Lung (tissue), 12 donors: ENCODE results near the gene BLVRA. TPM values are rescaled to one million over a fixed set of nuclear protein-coding genes. Genes with fewer than 3 reads are reported as not detected.
"Not testable (repeated sequence)": the region's sequence is repeated elsewhere in the genome, so short reads cannot be mapped to it uniquely, and the experiment has no call there.

Experiments
- ATAC-seq: fragments of 200-7000 bp; cut with Tn5 transposase; one replicate; pipeline ENCODE4 v1.9.1; 2020; ENCODE audit warnings: moderate number of reproducible peaks; ENCODE audit not compliant: insufficient read depth, low FRiP score
- DNase-seq, 3 donors: peaks; one replicate each; pipeline ENCODE4 v3.0.0-alpha.2; 2013 to 2017
- H3K27ac ChIP-seq, 2 donors: one replicate each; pipeline ENCODE4 v1.5.1; 2013; ENCODE audit warnings: mild to moderate bottlenecking in 2 of 2, moderate library complexity in 2 of 2, control low read depth in 1 of 2, inconsistent platforms in 1 of 2, low read depth in 1 of 2, low read length in 1 of 2
- H3K27me3 ChIP-seq, 3 donors: one replicate each; pipeline ENCODE4 v1.5.1; 2013; ENCODE audit warnings: low read length in 2 of 3; ENCODE audit not compliant: control insufficient read depth in 3 of 3, insufficient read depth in 3 of 3
- H3K36me3 ChIP-seq, 4 donors: one replicate each; pipeline ENCODE4 v1.5.1; 2013; ENCODE audit warnings: low read length in 4 of 4, mild to moderate bottlenecking in 1 of 4, moderate library complexity in 1 of 4; ENCODE audit not compliant: control insufficient read depth in 4 of 4, insufficient read depth in 4 of 4
- H3K4me1 ChIP-seq, 5 donors: one replicate each; pipeline ENCODE4 v1.5.1; 2013; ENCODE audit warnings: low read length in 5 of 5, mild to moderate bottlenecking in 2 of 5, moderate library complexity in 1 of 5; ENCODE audit not compliant: control insufficient read depth in 5 of 5, insufficient read depth in 5 of 5
- H3K4me3 ChIP-seq: one replicate; pipeline ENCODE4 v1.5.1; 2013; ENCODE audit warnings: mild to moderate bottlenecking, control low read depth, moderate library complexity
- H3K9ac ChIP-seq, 2 donors: one replicate each; pipeline ENCODE4 v1.5.1; 2013; ENCODE audit warnings: low read length in 2 of 2, control low read depth in 1 of 2; ENCODE audit not compliant: insufficient read depth in 1 of 2
- H3K9me3 ChIP-seq, 4 donors: one replicate each; pipeline ENCODE4 v1.5.1; 2013; ENCODE audit warnings: low read length in 3 of 4, mild to moderate bottlenecking in 1 of 4, moderate library complexity in 1 of 4; ENCODE audit not compliant: control insufficient read depth in 4 of 4, insufficient read depth in 3 of 4
- WGBS, 2 donors: extraction: QIAGEN DNeasy Blood & Tissue Kit; methylation state at CpG; one replicate each; pipeline ENCODE4 v1.1.7; 2013; 5-methylcytosine and 5-hydroxymethylcytosine counted together
- polyA plus RNA-seq, 2 donors: library from polyadenylated mRNA; stranded (reverse); fragments of 200-250 nt; gene quantifications; one replicate each; pipeline ENCODE4 v1.2.1, GENCODE V29; 2013
- total RNA-seq, 2 donors: library from RNA; depleted of rRNA in 1 of 2; stranded (reverse); fragments of >200 nt in 1 of 2; gene quantifications; one replicate each; pipeline ENCODE4 v1.2.1, GENCODE V29; 2014 to 2021
- TF ChIP-seq, protein P1 (sequence below): IDR thresholded peaks from 2 replicates; pipeline ENCODE4 v1.5.1; 2012; ENCODE audit warnings: mild to moderate bottlenecking; ENCODE audit errors: control extremely low read depth, extremely low read depth
- donor health status: control.
- donor health status: control.
- donor health status: Bipolar disorder and iron deficiency.
- donor health status: healthy.
- donor health status: DM: yes; HTN: yes; CAD: no.

The BLVRA gene
- total and polyA plus RNA-seq, 4 donors, result 25.9 to 143 (median 97.1) TPM

DNA sequence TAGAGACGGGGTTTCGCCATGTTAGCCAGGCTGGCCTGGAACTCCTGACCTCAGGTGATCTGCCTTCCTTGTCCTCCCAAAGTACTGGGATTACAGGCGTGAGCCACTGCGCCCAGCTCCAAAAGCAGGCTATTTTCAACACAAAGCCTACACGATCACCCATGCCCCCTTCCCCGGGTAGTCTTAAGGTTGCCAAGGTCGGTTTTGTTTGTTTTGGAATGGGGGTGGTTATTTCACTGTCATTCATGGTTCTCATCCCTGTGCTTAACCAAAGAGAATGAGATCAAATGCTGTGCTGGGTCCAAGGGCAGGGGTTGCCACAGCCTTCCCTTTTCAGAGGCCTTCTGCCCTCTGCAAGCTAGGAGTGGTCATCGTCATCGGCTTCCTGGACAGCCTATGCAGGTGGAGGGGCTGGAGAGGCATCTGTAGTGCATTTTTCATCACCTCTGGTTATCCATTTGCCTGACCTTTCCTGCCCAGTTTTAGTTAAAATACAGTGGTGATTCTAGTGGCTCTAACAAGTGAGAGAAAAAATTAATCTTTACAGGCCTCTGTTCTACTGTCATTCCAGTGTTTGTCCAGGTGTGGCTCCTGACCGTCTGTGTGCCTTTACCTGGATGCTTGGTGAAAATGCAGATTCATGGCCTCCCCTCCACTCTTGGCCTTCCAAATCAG is 11.4 kb downstream of the BLVRA start:
- Histone ChIP-seq H3K27ac (no peak overlapping the region), H3K27me3 (no peaks in the 10 kb centered on the region), H3K4me3 (no peak overlapping the region), H3K4me1 (peaks cover 0 to 2% (median 0%) of the 10 kb centered on the region in 5 donors), H3K36me3 (peaks cover 0 to 10% (median 7%) of the 10 kb centered on the region in 4 donors), H3K9ac (no peak overlapping the region), H3K9me3 (no peaks in the 10 kb centered on the region)
- TF ChIP-seq, protein P1, sequence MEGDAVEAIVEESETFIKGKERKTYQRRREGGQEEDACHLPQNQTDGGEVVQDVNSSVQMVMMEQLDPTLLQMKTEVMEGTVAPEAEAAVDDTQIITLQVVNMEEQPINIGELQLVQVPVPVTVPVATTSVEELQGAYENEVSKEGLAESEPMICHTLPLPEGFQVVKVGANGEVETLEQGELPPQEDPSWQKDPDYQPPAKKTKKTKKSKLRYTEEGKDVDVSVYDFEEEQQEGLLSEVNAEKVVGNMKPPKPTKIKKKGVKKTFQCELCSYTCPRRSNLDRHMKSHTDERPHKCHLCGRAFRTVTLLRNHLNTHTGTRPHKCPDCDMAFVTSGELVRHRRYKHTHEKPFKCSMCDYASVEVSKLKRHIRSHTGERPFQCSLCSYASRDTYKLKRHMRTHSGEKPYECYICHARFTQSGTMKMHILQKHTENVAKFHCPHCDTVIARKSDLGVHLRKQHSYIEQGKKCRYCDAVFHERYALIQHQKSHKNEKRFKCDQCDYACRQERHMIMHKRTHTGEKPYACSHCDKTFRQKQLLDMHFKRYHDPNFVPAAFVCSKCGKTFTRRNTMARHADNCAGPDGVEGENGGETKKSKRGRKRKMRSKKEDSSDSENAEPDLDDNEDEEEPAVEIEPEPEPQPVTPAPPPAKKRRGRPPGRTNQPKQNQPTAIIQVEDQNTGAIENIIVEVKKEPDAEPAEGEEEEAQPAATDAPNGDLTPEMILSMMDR, result no peak
- ATAC-seq (peak; percentile 44), DNase-seq (no peak)
- 82 to 85% methylated on average over 10 of the region's 10 CpGs for WGBS, 2 donors

DNA sequence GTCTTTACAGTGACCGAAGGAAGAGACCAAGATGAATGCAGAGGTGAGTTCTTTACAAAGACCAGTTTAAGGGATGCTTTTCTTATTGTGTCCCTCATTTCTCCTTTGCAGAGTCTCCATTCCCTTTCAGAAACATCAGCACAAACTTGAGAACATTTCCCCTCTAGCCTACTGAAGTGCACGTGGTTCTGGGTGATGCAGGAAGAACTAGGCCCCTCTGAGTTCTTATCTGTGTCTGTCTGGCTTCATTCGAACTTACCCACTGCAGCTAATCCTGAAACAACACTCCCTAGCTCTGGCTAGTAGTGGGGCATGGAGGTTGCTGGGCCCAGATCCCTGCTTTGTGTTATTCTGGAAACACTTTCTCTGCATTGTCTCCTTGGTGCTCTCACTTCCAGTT is 12.6 kb downstream of the BLVRA start:
- peaks cover 0 to 2% (median 0%) of the 10 kb centered on the region in 5 donors for H3K4me1 ChIP-seq
- H3K27ac ChIP-seq, result no peak overlapping the region
- 57 to 58% methylated on average over 3 of the region's 3 CpGs for WGBS, 2 donors
- DNase-seq (no peak), ATAC-seq (no peak)
- H3K9me3 ChIP-seq, result no peaks in the 10 kb centered on the region
- no peak overlapping the region for H3K9ac ChIP-seq
- peaks cover 0 to 10% (median 7%) of the 10 kb centered on the region in 4 donors for H3K36me3 ChIP-seq
- no peak overlapping the region for H3K4me3 ChIP-seq
- TF ChIP-seq, protein P1, result no peak
- H3K27me3 ChIP-seq, result no peaks in the 10 kb centered on the region

DNA sequence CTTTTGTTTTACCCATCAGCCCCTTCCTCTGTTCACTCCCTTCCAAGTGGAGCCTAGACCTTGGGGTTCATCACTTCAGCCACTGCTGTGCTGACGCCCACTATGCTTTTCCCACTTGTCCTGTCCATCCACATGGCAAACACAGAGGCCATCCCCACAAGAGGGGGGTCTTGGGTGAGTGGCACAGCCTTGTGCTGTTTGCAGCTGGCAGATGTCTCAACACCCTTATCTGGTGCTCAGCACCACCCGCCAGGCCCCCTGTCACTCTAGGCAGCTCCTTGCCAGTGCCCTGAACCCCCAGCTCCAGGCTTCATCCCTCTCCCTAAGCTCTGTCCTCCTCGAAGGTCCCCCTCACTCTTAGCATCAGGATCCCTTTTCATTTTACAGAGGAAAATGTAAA is 13.1 kb downstream of the BLVRA start:
- Histone ChIP-seq H3K27ac (no peak overlapping the region), H3K9ac (no peak overlapping the region), H3K36me3 (peaks cover 0 to 10% (median 7%) of the 10 kb centered on the region in 4 donors), H3K27me3 (no peaks in the 10 kb centered on the region), H3K9me3 (no peaks in the 10 kb centered on the region), H3K4me3 (no peak overlapping the region), H3K4me1 (peaks cover 0 to under 1% (median 0%) of the 10 kb centered on the region in 5 donors)
- TF ChIP-seq, protein P1, result no peak
- 80 to 88% methylated on average over 3 of the region's 3 CpGs for WGBS, 2 donors
- no peak for ATAC-seq
- DNase-seq, result no peak

DNA sequence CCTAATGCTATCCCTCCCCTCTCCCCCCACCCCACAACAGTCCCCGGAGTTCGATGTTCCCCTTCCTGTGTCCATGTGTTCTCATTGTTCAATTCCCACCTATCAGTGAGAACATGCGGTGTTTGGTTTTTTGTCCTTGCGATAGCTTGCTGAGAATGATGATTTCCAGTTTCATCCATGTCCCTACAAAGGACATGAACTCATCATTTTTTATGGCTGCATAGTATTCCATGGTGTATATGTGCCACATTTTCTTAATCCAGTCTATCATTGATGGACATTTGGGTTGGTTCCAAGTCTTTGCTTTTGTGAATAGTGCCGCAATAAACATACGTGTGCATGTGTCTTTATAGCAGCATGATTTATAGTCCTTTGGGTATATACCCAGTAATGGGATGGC is 14.8 kb downstream of the BLVRA start:
- not testable (repeated sequence) for ATAC-seq, H3K36me3 ChIP-seq, H3K27ac ChIP-seq, H3K9ac ChIP-seq, H3K4me3 ChIP-seq, DNase-seq, H3K9me3 ChIP-seq, H3K4me1 ChIP-seq, H3K27me3 ChIP-seq
- WGBS, 2 donors, result 96% methylated on average over 4 of the region's 6 CpGs

DNA sequence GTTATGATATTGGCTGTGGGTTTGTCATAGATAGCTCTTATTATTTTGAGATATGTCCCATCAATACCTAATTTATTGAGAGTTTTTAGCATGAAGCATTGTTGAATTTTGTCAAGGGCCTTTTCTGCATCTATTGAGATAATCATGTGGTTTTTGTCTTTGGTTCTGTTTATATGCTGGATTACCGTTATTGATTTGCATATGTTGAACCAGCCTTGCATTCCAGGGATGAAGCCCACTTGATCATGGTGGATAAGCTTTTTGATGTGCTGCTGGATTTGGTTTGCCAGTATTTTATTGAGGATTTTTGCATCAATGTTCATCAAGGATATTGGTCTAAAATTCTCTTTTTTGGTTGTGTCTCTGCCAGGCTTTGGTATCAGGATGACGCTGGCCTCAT is 16.8 kb downstream of the BLVRA start:
- not testable (repeated sequence) for H3K4me1 ChIP-seq, ATAC-seq, H3K9me3 ChIP-seq, H3K36me3 ChIP-seq, H3K27ac ChIP-seq, H3K4me3 ChIP-seq, DNase-seq, H3K9ac ChIP-seq, H3K27me3 ChIP-seq
- 98% methylated on average over 2 of the region's 2 CpGs for WGBS, 2 donors

DNA sequence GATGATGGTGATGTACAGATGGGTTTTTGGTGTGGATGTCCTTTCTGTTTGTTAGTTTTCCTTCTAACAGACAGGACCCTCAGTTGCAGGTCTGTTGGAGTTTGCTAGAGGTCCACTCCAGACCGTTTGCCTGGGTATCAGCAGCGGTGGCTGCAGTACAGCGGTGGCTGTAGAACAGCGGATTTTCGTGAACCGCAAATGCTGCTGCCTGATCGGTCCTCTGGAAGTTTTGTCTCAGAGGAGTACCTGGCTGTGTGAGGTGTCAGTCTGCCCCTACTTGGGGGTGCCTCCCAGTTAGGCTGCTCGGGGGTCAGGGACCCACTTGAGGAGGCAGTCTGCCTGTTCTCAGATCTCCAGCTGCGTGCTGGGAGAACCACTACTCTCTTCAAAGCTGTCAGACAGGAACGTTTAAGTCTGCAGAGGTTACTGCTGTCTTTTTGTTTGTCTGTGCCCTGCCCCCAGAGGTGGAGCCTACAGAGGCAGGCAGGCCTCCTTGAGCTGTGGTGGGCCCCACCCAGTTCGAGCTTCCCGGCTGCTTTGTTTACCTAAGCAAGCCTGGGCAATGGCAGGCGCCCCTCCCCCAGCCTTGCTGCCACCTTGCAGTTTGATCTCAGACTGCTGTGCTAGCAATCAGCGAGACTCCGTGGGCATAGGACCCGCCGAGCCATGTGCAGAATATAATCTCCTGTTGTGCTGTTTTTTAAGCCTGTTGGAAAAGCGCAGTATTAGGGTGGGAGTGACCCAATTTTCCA is 20.0 kb downstream of the BLVRA start:
- H3K9me3 ChIP-seq, H3K4me3 ChIP-seq, DNase-seq, H3K27me3 ChIP-seq, H3K36me3 ChIP-seq, H3K9ac ChIP-seq, H3K27ac ChIP-seq, ATAC-seq: not testable (repeated sequence)
- peaks cover 0 to 13% (median 9%) of the 10 kb centered on the region in 5 donors for H3K4me1 ChIP-seq
- 85 to 97% methylated on average over 15 of the region's 18 CpGs for WGBS, 2 donors
